IPS-NIHi7 (cell line): ENCODE measurements around the gene CYB561D2.

ENCODE experiments used
- DNase-seq: peaks from one replicate; pipeline ENCODE4 v3.0.0; 2012; ENCODE audit warnings: mixed read lengths; ENCODE audit errors: extremely low spot score

CYB561D2 gene

DNA sequence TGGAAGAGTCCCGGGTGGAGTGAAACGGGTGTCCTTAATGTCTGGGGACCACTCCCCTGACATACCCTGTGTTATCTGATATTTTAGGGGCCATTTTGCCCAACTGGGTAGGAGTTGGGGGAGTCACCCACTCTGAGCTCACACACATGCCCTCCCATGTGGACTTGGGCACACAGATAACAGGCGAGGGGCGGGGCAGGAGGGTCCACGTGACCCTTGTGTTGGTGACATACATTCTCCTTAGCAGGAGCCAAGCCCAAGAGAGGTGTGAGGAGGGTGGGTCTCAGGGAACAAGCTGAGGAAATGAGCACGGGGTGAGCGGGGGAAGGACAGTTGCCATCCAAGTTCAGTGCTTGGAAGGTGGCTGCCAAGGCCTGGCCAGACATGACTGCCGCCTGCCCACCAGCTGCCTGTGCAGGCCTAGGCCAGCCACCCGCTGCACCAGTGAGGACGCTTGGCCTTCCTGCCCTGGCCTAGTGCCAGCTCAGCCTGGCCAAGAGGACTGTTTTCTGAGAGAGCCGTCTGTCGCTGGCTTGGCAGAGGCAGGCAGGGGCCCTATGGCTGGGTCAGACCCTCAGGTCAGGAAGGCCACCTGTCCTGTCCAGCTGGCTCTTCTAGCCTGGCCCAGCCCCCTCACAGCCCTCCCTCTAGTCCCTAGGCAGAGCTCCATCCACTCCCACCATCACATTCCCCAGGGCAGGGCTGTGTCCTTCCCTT, 40.0 kb downstream of the CYB561D2 start:
- DNase-seq, result no peak

DNA sequence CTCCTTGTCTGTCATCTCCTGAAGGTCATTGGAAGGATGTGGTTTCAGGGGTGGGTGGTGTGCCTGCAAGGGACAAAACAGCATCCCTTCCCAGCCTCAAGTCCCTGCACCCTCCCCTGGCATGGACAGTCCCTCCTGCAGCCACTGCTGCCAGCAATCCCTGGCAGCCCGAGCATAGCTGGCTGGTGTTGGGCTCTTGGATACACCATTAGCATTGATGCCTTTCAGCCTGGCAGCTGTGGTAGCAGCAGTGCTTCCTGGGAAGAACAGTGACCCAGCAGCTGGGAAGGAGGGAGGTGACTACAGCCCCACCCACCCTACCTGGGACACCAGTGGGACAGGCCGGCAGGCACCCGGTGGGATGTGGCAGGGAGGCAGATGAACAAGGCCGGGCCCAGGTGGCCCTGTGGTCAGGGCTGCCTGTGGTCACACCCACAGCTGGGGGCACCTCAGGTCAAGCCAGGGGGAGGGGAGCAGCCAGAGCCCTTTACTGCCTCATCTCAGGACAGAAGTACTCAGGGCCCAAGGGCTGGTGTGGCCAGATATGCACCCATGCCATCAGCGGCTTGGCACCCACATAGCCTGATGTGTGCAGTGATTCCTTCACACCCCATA, 41.5 kb downstream of the CYB561D2 start:
- DNase-seq, result no peak

DNA sequence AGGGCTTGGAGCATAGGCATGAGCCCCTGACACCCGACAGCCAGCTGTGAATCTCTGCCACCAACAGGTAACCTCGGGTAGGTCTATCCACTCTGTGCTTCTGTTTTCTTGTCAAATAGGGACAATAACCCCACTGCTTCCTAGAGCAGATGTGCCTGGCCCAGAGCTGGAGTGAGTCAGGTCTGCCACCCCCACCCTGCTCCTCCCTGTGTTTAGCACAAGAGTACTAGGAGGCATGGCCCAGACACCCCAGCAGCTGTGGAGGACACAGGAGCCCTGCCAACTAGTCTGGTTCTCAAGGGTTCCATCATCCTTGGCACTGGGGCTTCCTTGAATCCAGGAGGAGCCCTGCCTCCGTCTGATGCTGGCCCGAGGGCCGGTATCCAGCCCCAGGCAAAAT, 42.4 kb downstream of the CYB561D2 start:
- no peak for DNase-seq

DNA sequence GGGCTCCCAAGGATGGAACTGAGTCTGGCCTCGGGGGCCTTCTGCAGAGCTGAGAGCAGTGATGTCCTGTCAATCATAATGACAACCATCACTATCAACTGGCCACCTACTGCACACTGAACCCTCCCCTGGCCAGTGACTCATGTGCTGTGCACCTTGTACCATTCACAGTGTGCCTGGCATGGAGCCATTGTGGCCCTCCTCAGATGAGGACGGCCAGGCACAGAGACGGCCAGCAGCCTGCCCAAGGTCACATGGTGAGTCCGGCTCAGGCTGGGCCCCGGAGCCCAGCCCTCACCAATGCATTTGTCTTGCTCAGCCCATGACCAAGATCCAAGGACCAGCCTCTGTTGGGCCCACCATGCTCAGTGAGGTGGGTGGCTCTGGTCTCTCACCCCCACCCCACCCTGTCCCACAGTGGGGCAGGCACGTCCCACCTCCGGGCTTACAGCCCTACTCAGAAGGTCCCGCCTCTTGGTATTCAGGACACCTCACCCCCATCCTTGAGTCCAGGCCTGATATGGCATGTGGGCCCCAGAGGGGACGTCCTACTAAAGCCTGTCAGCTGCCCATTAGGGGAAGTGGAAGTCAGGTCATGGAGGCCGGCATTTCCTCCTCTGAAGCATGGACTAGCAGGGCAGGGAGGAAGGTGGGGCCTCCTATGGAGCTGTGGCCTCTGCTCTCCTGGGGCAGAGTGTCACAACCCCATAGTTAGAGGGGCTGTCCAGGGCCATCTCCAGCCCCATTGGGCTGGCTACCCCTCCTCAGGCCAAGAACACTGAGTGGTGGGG, 44.6 kb downstream of the CYB561D2 start:
- DNase-seq, result no peak

DNA sequence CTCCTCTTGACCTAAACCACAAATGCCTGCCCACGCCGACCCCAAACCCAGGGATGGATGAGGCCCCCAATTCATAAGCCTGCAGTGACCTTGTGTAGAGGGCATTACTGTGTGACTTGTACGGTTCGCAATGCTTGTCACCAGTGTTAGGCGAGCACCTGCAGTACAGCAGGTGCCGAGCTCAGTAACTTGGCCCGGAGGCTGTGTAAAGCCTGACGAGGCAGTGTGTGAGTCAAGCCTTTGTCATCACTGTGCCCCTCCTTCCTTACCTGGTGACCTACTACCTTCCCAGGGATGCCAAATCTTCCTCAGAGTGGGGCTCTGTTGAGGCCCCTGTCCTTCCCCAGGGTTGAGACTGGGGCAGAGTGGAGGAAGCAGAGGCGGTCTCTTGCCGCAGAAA, 45.8 kb downstream of the CYB561D2 start:
- DNase-seq, result no peak

DNA sequence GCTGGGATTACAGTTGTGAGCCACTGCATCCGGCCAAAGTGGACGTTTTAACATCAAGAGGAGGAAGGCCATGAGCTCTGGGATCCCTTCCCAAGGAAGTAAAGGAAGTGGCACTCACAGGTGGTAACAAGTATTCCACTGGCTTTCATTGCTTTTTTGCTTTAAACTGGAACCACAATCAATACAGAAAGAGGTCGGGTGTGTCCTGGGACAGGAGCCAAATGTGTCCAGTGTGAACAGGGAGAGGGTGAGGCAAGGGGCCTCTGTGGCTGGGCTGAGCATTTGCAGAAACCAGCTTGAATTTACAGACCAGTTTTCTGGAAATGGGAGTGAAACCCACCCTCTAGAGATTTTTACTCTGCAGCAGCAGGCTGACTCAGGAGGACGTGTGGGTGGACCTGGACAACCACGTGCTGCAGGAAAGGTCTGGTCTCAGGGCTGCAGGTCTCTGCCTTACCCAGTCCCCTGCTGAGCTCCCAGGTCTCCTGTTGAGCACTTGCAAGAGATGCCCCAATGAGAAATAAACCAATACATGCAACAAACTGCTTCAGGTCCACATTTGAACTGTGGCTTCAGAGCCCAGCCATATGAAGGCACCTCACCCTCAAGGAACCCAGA, 51.4 kb downstream of the CYB561D2 start:
- no peak for DNase-seq
